H1 (cell line): ENCODE results near the gene MECP2.

ENCODE experiments used
- CBX8 ChIP-seq: fragments of 300-800, 300-1000 bp; sonication (generic); IDR thresholded peaks from 2 replicates; pipeline ENCODE4 v1.7.1; 2016; ENCODE audit warnings: low read depth, low read length, borderline replicate concordance
- CEBPB ChIP-seq: IDR thresholded peaks from 2 replicates; pipeline ENCODE4 v1.6.1; 2012; ENCODE audit warnings: low read depth, low read length
- EP300 ChIP-seq, 2 experiments: IDR thresholded peaks; 1 replicate in 1 of 2; 2 replicates in 1 of 2; pipeline ENCODE4 v1.6.1; 2011 to 2012; ENCODE audit warnings: low read depth in 2 of 2, low read length in 2 of 2, mild to moderate bottlenecking in 2 of 2, borderline replicate concordance in 1 of 2, inconsistent platforms in 1 of 2, moderate library complexity in 1 of 2
- EZH2 ChIP-seq: fragments of 200-600 bp; sonication (generic); IDR thresholded peaks from 2 replicates; pipeline ENCODE4 v1.7.1; 2012; ENCODE audit warnings: low read depth, mild to moderate bottlenecking, moderate library complexity, low read length, inconsistent platforms; ENCODE audit not compliant: severe bottlenecking
- JUND ChIP-seq: IDR thresholded peaks from 2 replicates; pipeline ENCODE4 v1.6.1; 2011; ENCODE audit warnings: mild to moderate bottlenecking, improper control_type of control experiment, low read length
- KDM4A ChIP-seq: IDR thresholded peaks from one replicate; pipeline ENCODE4 v1.7.1; 2012; ENCODE audit warnings: low read depth, mild to moderate bottlenecking, moderate library complexity, low read length, inconsistent platforms; ENCODE audit not compliant: severe bottlenecking
- KDM5A ChIP-seq: fragments of 200-600 bp; IDR thresholded peaks from 2 replicates; pipeline ENCODE4 v1.7.1; 2012; ENCODE audit warnings: mild to moderate bottlenecking, low read length, inconsistent platforms, mixed read lengths
- POLR2A ChIP-seq, 2 experiments: IDR thresholded peaks; 1 replicate in 1 of 2; 2 replicates in 1 of 2; pipeline ENCODE4 v1.6.1; 2011; ENCODE audit warnings: low read depth in 2 of 2, low read length in 2 of 2, mild to moderate bottlenecking in 2 of 2; ENCODE audit errors: control extremely low read depth in 1 of 2
- POLR2AphosphoS5 ChIP-seq: IDR thresholded peaks from 2 replicates; pipeline ENCODE4 v1.6.1; 2011; ENCODE audit warnings: low read depth, low read length
- YY1 ChIP-seq: IDR thresholded peaks from 2 replicates; pipeline ENCODE4 v1.6.1; 2011; ENCODE audit warnings: low read depth, mild to moderate bottlenecking, low read length
- TF ChIP-seq, protein P1 (sequence below), 3 experiments: IDR thresholded peaks; 1 replicate in 2 of 3; 2 replicates in 1 of 3; pipeline versions ENCODE4 v1.5.1 to v1.6.1; 2011; ENCODE audit warnings: low read length in 3 of 3, mild to moderate bottlenecking in 3 of 3, inconsistent platforms in 2 of 3, low read depth in 1 of 3, moderate library complexity in 1 of 3; ENCODE audit not compliant: insufficient read depth in 1 of 3; ENCODE audit errors: control extremely low read depth in 1 of 3
- TF ChIP-seq, protein P2 (sequence below): IDR thresholded peaks from 2 replicates; pipeline ENCODE4 v1.6.1; 2011; ENCODE audit warnings: low read depth, mild to moderate bottlenecking, low read length; ENCODE audit not compliant: insufficient read depth
- TF ChIP-seq, protein P3 (sequence below): IDR thresholded peaks from 2 replicates; pipeline ENCODE4 v1.6.1; 2011; ENCODE audit warnings: low read length, improper control_type of control experiment
- TF ChIP-seq, protein P4 (sequence below): IDR thresholded peaks from 2 replicates; pipeline ENCODE4 v1.6.1; 2012; ENCODE audit warnings: inconsistent platforms

- TF ChIP-seq CEBPB (no peak), POLR2AphosphoS5 (no peak), EZH2 (no peak), JUND (no peak), EP300 (IDR thresholded peaks at IDR 0.05; ENCODE audit: borderline replicate concordance in 1 of 2, low read depth in 2 of 2, low read length in 2 of 2) (no peak), POLR2A (IDR thresholded peaks at IDR 0.05; ENCODE audit: control extremely low read depth in 1 of 2, low read depth in 2 of 2, low read length in 2 of 2) (no peak), YY1 (no peak), CBX8 (no peak), KDM4A (no peak), KDM5A (no peak)
- TF ChIP-seq, protein P1, sequence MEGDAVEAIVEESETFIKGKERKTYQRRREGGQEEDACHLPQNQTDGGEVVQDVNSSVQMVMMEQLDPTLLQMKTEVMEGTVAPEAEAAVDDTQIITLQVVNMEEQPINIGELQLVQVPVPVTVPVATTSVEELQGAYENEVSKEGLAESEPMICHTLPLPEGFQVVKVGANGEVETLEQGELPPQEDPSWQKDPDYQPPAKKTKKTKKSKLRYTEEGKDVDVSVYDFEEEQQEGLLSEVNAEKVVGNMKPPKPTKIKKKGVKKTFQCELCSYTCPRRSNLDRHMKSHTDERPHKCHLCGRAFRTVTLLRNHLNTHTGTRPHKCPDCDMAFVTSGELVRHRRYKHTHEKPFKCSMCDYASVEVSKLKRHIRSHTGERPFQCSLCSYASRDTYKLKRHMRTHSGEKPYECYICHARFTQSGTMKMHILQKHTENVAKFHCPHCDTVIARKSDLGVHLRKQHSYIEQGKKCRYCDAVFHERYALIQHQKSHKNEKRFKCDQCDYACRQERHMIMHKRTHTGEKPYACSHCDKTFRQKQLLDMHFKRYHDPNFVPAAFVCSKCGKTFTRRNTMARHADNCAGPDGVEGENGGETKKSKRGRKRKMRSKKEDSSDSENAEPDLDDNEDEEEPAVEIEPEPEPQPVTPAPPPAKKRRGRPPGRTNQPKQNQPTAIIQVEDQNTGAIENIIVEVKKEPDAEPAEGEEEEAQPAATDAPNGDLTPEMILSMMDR (IDR thresholded peaks at IDR 0.05; ENCODE audit: control extremely low read depth in 1 of 3, insufficient read depth in 1 of 3, low read depth in 1 of 3, low read length in 3 of 3), result no peak
- TF ChIP-seq, protein P2, sequence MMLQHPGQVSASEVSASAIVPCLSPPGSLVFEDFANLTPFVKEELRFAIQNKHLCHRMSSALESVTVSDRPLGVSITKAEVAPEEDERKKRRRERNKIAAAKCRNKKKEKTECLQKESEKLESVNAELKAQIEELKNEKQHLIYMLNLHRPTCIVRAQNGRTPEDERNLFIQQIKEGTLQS, result no peak
- TF ChIP-seq, protein P3, sequence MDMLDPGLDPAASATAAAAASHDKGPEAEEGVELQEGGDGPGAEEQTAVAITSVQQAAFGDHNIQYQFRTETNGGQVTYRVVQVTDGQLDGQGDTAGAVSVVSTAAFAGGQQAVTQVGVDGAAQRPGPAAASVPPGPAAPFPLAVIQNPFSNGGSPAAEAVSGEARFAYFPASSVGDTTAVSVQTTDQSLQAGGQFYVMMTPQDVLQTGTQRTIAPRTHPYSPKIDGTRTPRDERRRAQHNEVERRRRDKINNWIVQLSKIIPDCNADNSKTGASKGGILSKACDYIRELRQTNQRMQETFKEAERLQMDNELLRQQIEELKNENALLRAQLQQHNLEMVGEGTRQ, result no peak
- TF ChIP-seq, protein P4, sequence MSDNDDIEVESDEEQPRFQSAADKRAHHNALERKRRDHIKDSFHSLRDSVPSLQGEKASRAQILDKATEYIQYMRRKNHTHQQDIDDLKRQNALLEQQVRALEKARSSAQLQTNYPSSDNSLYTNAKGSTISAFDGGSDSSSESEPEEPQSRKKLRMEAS, result no peak
Measured at GRCh38 chrX:154098551-154098950, 1.0 kb upstream of the MECP2 start.
